Sigmoid colon (tissue), 4 donors: Measurements from ENCODE around the gene MSANTD7.

Experiments used
- CTCF ChIP-seq, 4 experiments: fragments of 450-650 bp in 3 of 4; fragments of 200-600 bp in 1 of 4; IDR thresholded peaks; one replicate each; pipeline ENCODE4 v1.5.1; 2016 to 2019; ENCODE audit warnings: antibody characterized with exemption in 4 of 4, mild to moderate bottlenecking in 3 of 4, moderate library complexity in 2 of 4
- EP300 ChIP-seq, 4 donors: sonication (generic); formaldehyde crosslinking; IDR thresholded peaks; one replicate each; pipeline ENCODE4 v1.6.1; 2017; ENCODE audit warnings: antibody characterized with exemption in 4 of 4

GRCh38 chr10:14855453-14855852, 17.3 kb downstream of the MSANTD7 start:
- TF ChIP-seq CTCF (IDR thresholded peaks at IDR 0.05): no peak
- no peak for TF ChIP-seq EP300 (IDR thresholded peaks at IDR 0.05)
